ENCODE data around the gene ETNK2.

DNA sequence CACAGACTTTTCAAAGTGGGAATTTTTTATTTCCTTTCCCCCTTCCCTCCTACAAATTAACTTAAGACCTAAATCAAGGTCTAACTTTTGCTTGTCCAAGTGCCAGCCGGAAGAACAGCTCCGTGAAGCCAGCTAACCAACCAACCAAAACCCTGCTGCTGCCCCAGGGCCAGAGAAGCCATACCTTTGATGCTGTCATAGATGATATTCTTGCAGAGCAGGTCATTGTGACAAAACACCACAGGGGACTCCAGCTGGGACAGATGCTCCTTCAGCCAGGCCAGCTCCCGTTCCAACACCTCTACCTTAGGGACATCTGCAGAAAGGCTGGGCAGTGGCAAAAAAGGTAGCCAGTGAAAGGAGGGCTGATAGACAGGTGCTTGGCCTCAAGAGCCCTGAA, 10.7 kb downstream of the ETNK2 start:
- TF ChIP-seq EZH2 (IDR thresholded peaks at IDR 0.05; ENCODE audit: insufficient read depth, poor library complexity, severe bottlenecking) (no peak), EZH2phosphoT487 (IDR thresholded peaks at IDR 0.05; ENCODE audit: insufficient read depth, low read depth) (no peak)
